GM19324 (cell line): ENCODE measurements around the gene MT1M.

Experiments
- ATAC-seq: cut with Tn5 transposase; IDR thresholded peaks from one replicate; pipeline ENCODE4 v1.9.1; 2021; ENCODE audit warnings: mild to moderate bottlenecking, moderate library complexity; ENCODE audit not compliant: unreplicated experiment, low FRiP score

MT1M gene

GRCh38 chr16:56625943-56626654 is 6.4 kb upstream of the MT1M start:
- no peak for ATAC-seq

DNA sequence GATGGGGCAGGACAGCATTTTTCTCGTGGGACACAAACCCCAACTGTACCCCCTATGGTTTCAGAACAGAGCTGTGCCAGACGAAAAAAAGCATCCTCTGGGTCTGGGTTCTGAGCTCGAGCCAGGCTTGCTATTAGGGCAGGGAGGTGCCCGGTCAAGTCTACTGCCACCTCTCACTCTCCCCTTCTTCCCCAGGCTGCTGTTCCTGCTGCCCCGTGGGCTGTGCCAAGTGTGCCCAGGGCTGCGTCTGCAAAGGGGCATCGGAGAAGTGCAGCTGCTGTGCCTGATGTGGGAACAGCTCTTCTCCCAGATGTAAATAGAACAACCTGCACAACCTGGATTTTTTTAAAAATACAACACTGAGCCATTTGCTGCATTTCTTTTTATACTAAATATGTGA is 5.8 kb upstream of the MT1M start:
- no peak for ATAC-seq

DNA sequence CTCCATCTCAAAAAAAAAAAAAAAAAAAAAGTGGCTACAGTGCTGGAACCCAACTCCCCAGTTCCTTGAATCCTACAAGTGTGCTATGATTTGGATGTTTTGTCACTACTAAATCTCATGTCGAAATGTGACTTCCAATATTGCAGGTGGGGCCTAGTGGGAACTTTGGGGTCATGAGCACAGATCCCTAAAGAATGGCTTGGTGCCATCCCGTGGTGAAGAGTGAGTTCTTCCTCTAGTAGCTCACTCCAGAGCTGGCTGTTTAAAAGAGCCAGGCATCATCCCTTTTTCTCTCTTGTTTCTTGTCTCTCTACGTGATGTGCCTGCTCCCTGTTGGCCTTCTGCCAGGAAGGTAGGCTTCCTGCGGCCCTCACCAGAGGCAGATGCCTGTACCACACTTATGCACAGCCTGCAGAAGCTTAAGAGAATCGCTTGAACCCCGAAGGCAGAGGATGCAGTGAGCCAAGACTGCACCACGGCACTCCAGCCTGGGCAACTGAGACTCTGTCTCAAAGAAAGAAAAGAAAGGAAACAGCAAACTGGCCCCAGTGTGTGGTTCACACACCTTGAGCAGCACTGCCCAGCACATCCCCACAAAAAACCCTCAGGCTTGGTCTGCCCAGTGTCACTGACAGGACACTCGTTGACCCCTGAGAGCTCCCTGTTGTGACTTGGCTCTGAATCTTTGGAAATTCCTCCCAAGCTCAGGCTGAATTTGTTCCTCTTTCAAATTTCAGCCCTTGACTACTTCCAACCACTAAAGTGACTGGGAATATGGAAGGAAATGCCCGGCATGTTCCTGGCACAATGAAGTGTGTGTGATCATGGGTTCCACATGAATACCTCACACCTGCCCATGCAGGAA is 3.7 kb upstream of the MT1M start:
- ATAC-seq = no peak

- no peak for ATAC-seq
Measured at GRCh38 chr16:56629531-56629930, 2.9 kb upstream of the MT1M start.

DNA sequence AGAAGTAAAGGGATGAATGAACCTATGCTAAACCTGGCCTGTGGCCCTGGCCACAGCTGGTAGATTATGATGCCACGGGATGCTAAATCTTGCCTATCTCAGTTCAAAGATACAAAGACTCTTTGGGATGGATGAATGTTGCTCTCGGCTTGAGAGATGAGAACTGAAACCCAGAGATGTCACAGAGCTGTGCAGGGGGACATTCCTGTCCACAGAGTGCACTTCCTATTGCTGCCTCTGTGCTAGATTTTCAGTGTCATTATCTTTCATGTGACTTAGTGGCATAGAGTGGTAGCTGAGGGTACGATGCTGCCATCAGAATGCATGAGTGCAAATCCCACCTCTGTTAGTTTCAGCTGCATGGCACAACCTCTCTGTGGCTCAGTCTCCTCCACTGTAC is 2.3 kb upstream of the MT1M start:
- ATAC-seq = peak; percentile 55

- no peak for ATAC-seq
Measured at GRCh38 chr16:56631197-56631596, 1.3 kb upstream of the MT1M start.

- no peak for ATAC-seq
Measured at GRCh38 chr16:56631832-56632155, 665 bp upstream of the MT1M start.

DNA sequence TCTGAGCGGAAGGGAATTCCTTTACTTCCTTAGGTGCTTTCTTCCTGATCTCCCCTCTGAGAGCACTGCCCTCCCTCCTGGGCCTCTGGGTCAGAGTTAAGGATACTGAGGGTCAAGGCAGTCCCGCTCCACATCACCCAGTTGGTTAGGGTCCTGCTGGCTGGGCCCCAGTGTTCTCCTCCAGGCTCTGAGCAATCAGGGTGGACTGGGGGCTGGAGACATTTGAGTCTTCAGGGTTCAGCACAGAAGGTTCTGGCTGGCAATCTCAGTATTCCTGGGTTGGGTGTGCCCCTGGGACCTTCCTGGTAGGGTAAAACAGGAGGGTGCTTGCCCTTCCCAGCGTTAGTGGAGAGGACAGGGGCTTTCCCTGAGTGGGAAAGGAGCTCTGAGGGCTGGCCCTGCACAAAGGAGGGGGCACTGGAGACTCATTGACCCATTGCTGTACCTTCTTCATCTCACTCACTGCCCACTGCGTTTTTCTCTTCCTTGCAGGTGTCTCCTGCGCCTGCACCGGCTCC is 448 bp downstream of the MT1M start:
- ATAC-seq = no peak

DNA sequence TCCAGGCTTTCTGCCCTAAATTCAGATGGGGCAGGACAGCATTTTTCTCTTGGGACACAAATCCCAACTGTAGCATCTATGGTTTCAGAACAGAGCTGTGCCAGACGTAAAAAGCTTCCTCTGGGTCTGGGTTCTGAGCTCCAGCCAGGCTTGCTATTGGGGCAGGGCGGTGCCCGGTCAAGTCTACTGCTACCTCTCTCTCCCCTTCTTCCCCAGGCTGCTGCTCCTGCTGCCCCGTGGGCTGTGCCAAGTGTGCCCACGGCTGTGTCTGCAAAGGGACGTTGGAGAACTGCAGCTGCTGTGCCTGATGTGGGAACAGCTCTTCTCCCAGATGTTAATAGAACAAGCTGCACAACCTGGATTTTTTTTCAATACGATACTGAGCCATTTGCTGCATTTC is 1.1 kb downstream of the MT1M start:
- ATAC-seq = no peak

DNA sequence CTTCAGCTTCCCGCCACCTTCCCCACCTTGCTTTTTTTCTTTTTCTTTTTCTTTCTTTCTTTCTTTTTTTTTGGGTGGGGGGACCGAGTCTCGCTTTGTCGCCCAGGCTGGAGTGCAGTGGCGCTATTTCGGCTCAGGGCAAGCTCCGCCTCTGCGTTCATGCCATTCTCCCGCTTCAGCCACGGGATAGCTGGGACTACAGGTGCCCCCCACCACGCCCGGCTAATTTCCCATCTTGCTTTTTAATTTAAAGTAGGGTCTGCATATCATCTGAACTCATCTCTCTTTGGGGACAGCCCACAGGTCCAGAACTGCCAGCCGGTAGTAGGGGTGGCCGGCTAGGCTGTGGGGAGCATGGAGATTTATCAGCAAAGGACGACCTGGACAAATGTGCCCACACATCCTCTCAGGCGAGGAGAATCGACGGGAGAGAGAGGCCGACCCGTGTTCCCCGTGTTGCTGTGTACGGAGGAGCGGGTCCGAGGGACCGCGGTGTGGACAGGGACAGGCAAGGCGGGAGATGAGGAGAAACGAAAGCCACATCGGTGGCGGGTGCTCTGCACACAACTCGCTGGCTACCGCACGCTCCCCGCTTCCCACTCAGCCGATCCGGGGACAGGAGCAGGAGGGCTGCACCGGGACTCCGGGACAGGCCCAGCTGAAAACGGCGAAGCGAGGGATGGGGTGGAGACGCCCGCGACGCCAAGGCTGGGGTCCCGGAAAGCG is 2.4 kb downstream of the MT1M start:
- no peak for ATAC-seq

DNA sequence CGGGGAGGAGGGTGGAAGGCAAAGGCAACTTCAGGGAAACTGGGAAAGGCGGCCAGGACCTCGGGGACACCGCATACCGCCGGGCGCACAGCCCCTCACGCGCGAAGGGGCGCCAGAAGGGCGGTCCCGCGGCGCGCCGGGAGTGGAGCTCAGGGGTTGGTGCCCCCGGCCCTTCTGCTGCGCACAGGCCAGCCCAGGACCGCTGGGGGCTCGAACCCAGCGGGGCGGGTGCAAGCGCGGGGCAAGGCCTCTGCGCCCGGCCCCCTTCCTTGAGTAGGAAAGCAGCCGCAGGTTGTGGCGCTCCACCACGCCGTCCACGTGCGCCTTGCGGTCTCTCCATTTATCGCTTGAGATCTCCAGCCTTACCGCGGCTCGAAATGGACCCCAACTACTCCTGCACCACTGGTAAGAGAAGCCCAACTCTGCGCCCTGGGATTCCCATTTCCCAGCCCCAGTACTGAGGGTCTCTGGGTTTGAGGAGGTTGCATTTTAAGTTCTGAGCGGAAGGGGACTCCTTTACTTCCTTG is 3.0 kb downstream of the MT1M start:
- ATAC-seq = no peak

- ATAC-seq = no peak
Measured at GRCh38 chr16:56636616-56637413, 4.4 kb downstream of the MT1M start.

- no peak for ATAC-seq
Measured at GRCh38 chr16:56637814-56638750, 5.6 kb downstream of the MT1M start, which contains the start of gene MT1A. MT1A (plus strand) TSS chr16:56638666; CDS start chr16:56638739, 73 bp downstream.

GRCh38 chr16:56639045-56639444 is 6.6 kb downstream of the MT1M start:
- no peak for ATAC-seq

GRCh38 chr16:56640076-56640475 is 7.6 kb downstream of the MT1M start:
- no peak for ATAC-seq

DNA sequence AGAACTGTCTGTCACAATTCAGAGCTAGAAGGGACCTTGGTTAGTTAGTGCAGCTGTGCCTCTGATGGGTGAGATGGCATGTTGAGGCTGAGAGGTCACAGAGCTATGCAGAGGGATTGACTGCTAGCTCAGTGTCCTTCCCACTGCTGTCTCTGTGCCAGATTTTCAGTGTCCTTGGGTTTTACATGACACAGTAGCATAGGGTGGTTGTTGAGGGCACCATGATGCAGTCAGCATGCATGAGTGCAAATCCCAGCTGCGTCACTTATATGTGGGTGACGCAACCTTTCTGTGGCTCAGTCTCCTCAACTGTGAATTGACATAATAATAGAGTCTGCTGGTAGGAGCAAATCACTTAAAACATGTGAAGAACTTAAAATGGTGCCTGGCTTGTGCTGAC is 8.7 kb downstream of the MT1M start:
- ATAC-seq = no peak

DNA sequence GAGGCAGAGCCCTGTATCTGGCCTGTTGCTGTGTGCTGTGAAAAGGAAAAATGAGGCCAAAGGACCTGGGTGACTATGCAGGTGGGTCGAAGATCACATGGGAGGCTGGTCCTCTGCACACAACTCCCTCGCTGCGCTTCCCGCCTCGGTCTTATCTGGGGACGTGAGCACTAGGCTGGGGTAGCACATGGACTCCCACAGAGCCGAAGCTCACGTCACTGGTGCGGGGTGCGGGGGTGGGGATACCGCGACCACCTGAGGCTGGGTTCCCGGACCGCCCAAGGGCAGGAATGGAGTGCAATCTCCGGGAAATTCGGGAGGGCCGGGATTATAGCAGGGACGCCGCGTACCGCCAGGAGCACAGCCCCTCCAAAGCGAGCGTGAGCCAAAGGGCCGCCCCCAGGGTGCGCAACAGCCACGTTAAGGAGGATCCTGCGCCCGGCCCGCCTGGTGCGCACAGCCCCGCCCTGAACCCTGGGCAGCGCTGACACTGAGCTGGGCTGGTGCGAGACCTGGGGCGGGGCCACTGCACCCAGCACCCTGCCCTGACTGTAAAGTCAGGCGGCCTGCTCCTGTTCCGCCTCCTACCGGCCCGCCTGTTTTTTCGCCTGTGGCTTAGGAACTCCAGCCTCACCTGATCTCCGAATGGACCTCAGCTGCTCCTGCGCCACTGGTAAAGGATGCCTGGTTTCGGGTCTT is 10.8 kb downstream of the MT1M start:
- peak; percentile 83 for ATAC-seq

DNA sequence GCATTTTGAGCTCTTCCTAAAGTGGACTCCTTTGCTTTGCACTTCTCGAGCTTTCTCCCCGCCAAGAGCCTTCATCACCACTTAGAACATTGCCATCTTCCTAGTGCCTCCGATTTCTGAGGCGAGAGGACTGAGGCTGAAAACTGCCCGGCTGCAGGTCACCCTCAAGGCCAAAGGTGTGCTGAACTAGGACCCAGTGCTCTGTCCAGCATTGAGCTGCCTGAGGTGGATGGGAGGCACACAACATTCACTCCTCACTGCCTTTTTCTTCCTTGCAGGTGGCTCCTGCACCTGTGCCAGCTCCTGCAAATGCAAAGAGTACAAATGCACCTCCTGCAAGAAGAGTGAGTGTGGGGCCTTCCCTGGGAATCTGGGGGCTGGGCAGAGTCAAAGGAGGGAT is 11.4 kb downstream of the MT1M start:
- no peak for ATAC-seq
